GM23248 (cell line): ENCODE results near the gene PREX1.

Experiments
- EZH2 ChIP-seq: fragments of 200-600 bp; sonication (generic); IDR thresholded peaks from 2 replicates; pipeline ENCODE4 v1.6.1; 2018; ENCODE audit warnings: antibody characterized with exemption, mild to moderate bottlenecking; ENCODE audit not compliant: insufficient read depth, poor library complexity, severe bottlenecking
- EZH2phosphoT487 ChIP-seq: fragments of 200-600 bp; sonication (generic); IDR thresholded peaks from 2 replicates; pipeline ENCODE4 v1.6.1; 2018; ENCODE audit warnings: antibody characterized with exemption, moderate library complexity, mild to moderate bottlenecking, low read depth; ENCODE audit not compliant: insufficient read depth

DNA sequence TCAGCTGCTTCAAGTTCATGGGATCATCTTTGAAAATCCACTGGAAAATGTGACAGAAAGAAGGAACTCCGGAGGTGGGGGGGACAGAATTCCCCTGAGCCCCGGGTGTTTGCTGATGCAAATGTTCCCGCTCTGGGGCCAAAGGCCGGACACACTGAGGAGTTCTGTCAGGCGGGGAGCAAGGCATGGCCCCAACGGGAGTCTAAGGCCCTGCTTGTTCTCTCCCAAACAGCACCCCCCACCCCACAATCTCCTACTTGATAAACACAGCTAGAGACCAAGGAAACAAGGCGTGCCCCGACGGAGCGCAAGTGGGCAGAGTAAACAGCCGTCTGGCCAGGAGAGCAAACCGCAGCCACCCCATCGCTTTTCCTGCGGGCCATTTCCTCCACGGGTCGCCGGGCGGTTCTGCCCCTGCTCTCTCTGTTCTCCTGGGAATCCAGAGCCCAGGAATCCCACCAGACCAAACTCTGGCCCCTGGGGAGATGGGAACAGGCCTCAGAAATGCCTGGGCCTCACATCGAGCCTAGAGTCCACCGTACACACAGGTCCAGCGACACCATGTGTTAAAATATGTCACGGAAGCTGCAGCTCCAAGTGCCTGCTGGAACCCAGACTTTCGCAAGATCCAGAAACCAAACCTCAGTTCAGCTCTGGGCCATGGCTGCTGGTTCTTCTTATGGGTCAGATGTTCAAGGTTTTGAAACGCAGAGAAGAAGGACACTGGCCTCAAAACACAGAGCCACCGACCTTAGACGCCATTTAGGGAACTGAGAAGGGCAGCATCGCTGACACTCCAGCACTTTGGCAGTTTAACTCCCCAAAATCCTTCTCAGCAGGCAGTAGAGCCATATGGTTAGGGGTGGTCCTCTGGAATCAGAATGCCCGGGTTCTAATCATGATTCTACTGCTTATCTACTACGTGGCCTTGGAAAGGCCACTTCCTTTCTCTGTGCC lies 104.2 kb downstream of the PREX1 start:
- no peak for TF ChIP-seq EZH2phosphoT487
- TF ChIP-seq EZH2, result no peak
